ENCODE data around the gene SLC9A8.

DNA sequence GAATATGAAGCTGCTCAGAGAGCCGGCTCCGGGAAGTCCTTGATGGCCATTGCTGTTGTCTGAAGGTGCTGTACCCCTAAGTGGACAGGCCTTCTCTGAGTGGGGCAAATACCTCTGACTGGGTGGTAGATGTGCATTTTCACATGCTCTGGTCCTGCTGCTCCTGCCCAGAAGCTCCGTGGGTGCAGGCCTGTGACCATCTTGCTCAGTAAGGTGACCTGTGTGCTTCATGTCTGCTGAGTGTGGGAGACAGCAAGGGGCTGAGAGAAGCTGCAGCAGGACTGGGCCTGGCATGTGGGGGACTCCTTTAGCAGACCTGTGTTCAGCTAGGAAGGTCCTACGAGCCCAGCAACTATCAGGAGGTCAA, 97.7 kb downstream of the SLC9A8 start:
- no peak for TF ChIP-seq POLR2A (IDR thresholded peaks at IDR 0.05; ENCODE audit: low read length)
- no peak for TF ChIP-seq GATA1 (IDR thresholded peaks at IDR 0.05; ENCODE audit: low read depth, low read length)

Measured in erythroblast (primary cell).